PFSK-1 (cell line): ENCODE measurements around the gene HHIPL1.

Experiments used
- FOXP2 ChIP-seq: optimal IDR thresholded peaks from 2 replicates; pipeline ENCODE3; 2011; ENCODE audit warnings: borderline replicate concordance, control low read depth, inconsistent platforms; ENCODE audit not compliant: insufficient read depth; ENCODE audit errors: extremely low read length, extremely low read depth
- POLR2AphosphoS5 ChIP-seq: IDR thresholded peaks from 2 replicates; pipeline ENCODE4 v1.6.1; 2012; ENCODE audit warnings: low read depth, mild to moderate bottlenecking, control low read depth, low read length, moderate library complexity
- REST ChIP-seq, 2 experiments: IDR thresholded peaks; 2 replicates each; pipeline versions ENCODE4 v1.6.1 to v1.8.0; 2011 to 2012; ENCODE audit warnings: low read depth in 2 of 2, low read length in 2 of 2, control low read depth in 1 of 2, inconsistent platforms in 1 of 2, mild to moderate bottlenecking in 1 of 2, moderate library complexity in 1 of 2; ENCODE audit not compliant: insufficient read depth in 1 of 2
- SIN3A ChIP-seq: IDR thresholded peaks from 2 replicates; pipeline ENCODE4 v1.6.1; 2012; ENCODE audit warnings: mild to moderate bottlenecking, low read length, moderate library complexity, borderline replicate concordance; ENCODE audit not compliant: insufficient read depth
- TAF1 ChIP-seq: IDR thresholded peaks from 2 replicates; pipeline ENCODE4 v1.6.1; 2012; ENCODE audit warnings: low read length, control low read depth, borderline replicate concordance; ENCODE audit not compliant: insufficient read depth

Gene HHIPL1

GRCh38 chr14:99619835-99620834 lies 24.8 kb upstream of the HHIPL1 start:
- TF ChIP-seq TAF1 (no peak), FOXP2 (no peak), REST (IDR thresholded peaks at IDR 0.05; ENCODE audit: insufficient read depth in 1 of 2, low read depth in 2 of 2, low read length in 2 of 2) (no peak), SIN3A (no peak), POLR2AphosphoS5 (no peak)

- TF ChIP-seq TAF1 (no peak), POLR2AphosphoS5 (no peak), SIN3A (no peak), REST (IDR thresholded peaks at IDR 0.05; ENCODE audit: insufficient read depth in 1 of 2, low read depth in 2 of 2, low read length in 2 of 2) (no peak), FOXP2 (no peak)
Measured at GRCh38 chr14:99621948-99622347, 23.0 kb upstream of the HHIPL1 start.

- no peak for TF ChIP-seq POLR2AphosphoS5
- TF ChIP-seq TAF1, result no peak
- no peak for TF ChIP-seq SIN3A
- no peak for TF ChIP-seq REST (IDR thresholded peaks at IDR 0.05; ENCODE audit: insufficient read depth in 1 of 2, low read depth in 2 of 2, low read length in 2 of 2)
- no peak for TF ChIP-seq FOXP2
Measured at GRCh38 chr14:99624024-99624423, 20.9 kb upstream of the HHIPL1 start.

GRCh38 chr14:99624971-99625370 lies 20.0 kb upstream of the HHIPL1 start:
- TF ChIP-seq POLR2AphosphoS5 (no peak), REST (IDR thresholded peaks at IDR 0.05; ENCODE audit: insufficient read depth in 1 of 2, low read depth in 2 of 2, low read length in 2 of 2) (no peak), FOXP2 (no peak), SIN3A (no peak), TAF1 (no peak)
